ENCODE data around the gene HBM.
"Not testable (repeated sequence)": the region's sequence is repeated elsewhere in the genome, so short reads cannot be mapped to it uniquely, and the experiment has no call there.

HBM gene

DNA sequence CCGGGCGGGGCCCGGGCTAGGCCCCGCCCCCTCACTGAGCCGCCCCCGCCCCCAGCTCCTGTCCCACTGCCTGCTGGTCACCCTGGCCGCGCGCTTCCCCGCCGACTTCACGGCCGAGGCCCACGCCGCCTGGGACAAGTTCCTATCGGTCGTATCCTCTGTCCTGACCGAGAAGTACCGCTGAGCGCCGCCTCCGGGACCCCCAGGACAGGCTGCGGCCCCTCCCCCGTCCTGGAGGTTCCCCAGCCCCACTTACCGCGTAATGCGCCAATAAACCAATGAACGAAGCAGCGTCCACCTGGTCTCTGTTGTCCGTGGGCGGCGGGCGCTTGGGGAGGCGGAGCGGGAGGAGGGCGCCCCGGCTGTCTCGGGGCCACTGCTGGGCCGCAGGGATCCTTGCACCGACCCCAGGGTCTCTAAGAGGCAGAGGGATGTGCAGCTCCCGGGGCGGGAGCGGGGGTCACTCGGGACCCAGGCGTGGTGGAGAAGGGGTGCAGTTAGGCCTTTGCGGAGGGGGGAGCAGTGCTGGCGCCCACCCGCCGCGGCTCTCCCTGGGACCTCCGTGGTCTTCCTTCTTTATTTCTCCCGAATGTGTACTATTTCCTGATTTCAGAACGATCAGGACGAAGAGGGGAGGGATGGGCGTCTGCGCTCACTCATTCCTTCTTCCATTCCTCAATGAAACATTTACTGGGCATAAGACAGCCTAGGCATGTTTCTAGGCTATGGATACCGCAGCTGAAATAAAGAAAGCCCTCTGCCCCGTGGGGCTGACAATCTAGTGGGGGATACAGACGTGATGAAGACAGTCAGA is 11.4 kb upstream of the HBM start:
- TF ChIP-seq JUND (IDR thresholded peaks at IDR 0.05; ENCODE audit: low read depth) = no peak
- in situ Hi-C loops (cut with HindIII; ENCODE audit: low pct_unique_long_range_greater_than_20kb, low sequenced_read_pairs) = no loop called here
- peak; percentile 68 to 69 for DNase-seq (ENCODE audit: low read depth in 1 of 2, low spot score in 1 of 2)

DNA sequence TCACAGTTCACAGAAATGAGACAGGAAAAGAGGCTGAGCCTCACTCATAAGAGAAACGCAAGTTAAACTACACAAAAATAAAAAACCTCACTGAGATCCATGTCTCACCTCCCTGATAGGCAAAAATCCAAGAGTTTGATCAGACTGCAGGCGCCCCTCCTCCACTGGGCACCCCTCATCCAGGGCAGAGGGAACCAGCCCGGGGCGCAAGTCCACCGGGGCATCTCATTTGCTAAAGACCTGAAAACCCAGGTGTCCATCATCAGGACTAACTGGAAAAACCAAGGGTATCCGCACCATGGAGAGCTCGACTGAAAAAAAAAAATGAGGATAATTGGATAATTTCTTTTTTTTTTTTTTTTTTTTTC is 10.8 kb upstream of the HBM start:
- DNase-seq (ENCODE audit: low read depth in 1 of 2, low spot score in 1 of 2) = no peak
- in situ Hi-C loops (cut with HindIII; ENCODE audit: low pct_unique_long_range_greater_than_20kb, low sequenced_read_pairs) = no loop called here
- TF ChIP-seq JUND (IDR thresholded peaks at IDR 0.05; ENCODE audit: low read depth) = no peak

DNA sequence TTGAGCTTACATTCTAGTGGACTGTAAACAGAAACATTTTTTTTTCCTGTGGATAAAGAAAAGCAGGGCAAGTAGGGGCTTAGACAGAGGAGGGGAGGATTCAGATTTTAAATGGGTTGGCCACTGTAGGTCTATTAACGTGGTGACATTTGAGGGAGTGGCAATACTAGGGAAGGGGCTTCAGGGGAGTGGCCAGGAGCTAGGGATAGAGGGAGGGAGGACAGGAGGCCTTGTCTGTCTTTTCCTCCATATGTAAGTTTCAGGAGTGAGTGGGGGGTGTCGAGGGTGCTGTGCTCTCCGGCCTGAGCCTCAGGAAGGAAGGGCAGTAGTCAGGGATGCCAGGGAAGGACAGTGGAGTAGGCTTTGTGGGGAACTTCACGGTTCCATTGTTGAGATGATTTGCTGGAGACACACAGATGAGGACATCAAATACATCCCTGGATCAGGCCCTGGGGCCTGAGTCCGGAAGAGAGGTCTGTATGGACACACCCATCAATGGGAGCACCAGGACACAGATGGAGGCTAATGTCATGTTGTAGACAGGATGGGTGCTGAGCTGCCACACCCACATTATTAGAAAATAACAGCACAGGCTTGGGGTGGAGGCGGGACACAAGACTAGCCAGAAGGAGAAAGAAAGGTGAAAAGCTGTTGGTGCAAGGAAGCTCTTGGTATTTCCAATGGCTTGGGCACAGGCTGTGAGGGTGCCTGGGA is 6.5 kb upstream of the HBM start:
- in situ Hi-C loops (cut with HindIII; ENCODE audit: low pct_unique_long_range_greater_than_20kb, low sequenced_read_pairs) = no loop called here
- no peak for DNase-seq (ENCODE audit: low read depth in 1 of 2, low spot score in 1 of 2)
- no peak for TF ChIP-seq JUND (IDR thresholded peaks at IDR 0.05; ENCODE audit: low read depth)

DNA sequence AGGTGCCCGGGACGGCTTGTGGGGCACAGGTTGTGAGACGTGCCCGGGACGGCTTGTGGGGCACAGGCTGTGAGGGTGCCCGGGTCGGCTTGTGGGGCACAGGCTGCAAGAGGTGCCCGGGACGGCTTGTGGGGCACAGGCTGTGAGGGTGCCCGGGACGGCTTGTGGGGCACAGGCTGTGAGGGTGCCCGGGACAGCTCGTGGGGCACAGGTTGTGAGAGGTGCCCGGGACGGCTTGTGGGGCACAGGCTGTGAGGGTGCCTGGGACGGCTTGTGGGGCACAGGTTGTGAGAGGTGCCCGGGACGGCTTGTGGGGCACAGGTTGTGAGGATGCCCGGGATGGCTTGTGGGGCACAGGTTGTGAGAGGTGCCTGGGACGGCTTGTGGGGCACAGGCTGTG is 5.5 kb upstream of the HBM start:
- in situ Hi-C loops (cut with HindIII; ENCODE audit: low pct_unique_long_range_greater_than_20kb, low sequenced_read_pairs); DNase-seq (ENCODE audit: low read depth in 1 of 2, low spot score in 1 of 2): not testable (repeated sequence)

DNA sequence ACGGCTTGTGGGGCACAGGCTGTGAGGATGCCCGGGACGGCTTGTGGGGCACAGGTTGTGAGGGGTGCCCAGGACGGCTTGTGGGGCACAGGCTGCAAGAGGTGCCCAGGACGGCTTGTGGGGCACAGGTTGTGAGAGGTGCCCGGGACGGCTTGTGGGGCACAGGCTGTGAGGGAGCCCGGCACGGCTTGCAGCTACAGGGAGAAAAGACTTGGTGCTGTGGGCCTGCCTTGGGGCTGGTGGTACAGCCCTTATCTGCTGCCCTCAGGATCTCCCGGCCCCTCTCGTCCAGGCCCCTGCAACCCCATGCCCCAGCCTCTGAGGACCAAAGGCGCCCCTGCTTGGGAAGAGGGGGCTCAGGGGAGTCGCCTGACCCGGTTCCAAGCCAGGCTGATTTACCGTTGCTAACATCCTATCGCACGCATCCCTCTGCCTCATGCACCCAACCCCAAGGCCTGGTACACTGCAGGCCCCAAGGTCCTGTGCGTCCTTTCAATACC is 5.0 kb upstream of the HBM start:
- in situ Hi-C loops (cut with HindIII; ENCODE audit: low pct_unique_long_range_greater_than_20kb, low sequenced_read_pairs) = no loop called here
- no peak for TF ChIP-seq JUND (IDR thresholded peaks at IDR 0.05; ENCODE audit: low read depth)
- DNase-seq (ENCODE audit: low read depth in 1 of 2, low spot score in 1 of 2) = no peak

DNA sequence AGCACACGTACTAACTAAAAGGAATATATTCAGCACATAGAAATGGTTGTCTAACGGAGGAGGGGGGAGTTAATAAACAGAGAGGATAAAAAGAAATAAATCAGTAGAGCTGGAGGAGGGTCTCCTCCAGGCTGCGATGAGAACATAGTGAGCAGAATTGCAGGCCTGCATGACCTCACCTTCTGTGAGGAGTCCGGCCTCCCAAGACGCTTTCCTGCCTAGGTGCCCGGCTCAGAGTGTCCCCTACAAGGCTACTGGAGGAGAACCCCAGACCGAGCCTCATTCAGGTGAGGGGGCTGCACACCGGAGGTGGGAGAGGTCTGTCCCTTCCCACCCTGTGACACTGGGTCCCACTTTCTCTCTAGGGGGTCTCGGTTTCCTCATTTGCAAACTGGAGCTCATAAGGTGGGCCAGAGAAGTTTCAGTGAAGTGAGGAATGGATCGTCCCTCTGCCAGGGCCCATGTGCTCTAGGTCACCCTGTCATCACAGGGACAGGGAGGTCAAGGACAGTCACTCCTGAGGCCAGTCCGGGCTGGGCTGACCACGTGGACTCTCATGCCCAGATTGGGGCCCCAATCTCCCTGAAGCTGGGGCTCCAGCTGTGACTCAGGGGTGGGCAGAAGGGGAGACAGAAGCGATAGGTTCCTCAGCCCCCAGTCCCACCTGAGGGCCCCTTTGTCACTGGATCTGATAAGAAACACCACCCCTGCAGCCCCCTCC is 3.3 kb upstream of the HBM start:
- in situ Hi-C loops (cut with HindIII; ENCODE audit: low pct_unique_long_range_greater_than_20kb, low sequenced_read_pairs) = no loop called here
- no peak for DNase-seq (ENCODE audit: low read depth in 1 of 2, low spot score in 1 of 2)
- no peak for TF ChIP-seq JUND (IDR thresholded peaks at IDR 0.05; ENCODE audit: low read depth)

DNA sequence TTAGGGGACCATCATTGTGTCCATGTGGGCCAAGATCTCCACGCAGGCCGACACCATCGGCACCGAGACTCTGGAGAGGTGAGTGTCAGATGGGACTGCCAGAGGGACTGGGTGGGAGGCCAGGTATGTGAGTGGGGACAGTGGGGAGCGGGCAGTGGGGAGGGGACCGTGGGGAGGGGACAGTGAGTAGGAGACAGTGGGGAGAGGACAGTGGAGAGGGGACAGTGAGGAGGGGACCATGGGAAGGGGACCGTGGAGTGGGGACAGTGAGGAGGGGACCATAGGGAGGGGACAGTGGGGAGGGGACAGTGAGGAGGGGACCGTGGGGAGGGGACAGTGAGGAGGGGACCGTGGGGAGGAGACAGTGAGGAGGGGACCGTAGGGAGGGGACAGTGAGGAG is 2.6 kb upstream of the HBM start:
- in situ Hi-C loops (cut with HindIII; ENCODE audit: low pct_unique_long_range_greater_than_20kb, low sequenced_read_pairs); DNase-seq (ENCODE audit: low read depth in 1 of 2, low spot score in 1 of 2): not testable (repeated sequence)

DNA sequence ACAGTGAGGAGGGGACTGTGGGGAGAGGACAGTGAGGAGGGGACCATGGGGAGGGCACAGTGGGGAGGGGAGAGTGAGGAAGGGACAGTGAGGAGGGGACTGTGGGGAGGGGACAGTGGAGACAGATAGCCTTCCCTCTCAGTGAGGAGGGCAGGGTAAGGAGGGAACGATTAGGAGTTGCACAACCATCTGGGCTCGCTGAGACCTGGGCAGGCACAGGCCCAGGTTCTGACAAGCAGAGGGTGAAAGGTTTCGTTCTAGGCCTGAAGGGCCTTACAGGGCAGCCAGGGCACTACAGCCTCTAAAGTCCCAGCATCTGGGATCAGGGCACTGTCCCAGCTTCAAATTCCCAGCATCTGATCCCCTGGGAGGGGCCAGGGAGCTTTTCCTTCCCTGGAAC is 2.1 kb upstream of the HBM start:
- DNase-seq (ENCODE audit: low read depth in 1 of 2, low spot score in 1 of 2); in situ Hi-C loops (cut with HindIII; ENCODE audit: low pct_unique_long_range_greater_than_20kb, low sequenced_read_pairs): not testable (repeated sequence)

DNA sequence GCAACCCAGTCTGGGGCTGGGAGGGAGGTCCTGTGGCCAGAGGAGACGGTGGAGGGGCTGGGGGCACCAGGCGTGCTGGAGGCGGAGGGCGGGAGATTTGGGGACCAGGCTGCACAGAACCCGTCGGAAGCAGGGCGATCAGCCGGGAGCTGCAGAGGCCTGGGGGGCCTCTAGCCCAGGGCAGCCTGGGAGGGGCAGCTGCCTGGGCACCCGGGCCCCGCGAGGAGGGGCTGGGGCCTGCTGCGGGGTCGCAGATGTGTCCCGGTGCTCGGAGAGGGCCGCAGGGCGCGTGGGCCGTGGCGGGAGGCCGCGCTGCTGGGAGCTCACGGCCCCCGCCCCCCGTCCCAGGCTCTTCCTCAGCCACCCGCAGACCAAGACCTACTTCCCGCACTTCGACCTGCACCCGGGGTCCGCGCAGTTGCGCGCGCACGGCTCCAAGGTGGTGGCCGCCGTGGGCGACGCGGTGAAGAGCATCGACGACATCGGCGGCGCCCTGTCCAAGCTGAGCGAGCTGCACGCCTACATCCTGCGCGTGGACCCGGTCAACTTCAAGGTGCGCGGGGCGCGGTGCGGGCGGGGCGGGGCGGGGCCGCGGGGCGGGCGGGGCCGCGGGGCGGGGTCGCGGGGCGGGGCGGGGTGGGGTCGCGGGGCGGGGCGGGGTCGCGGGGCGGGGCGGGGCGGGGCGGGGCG is 1.5 kb upstream of the HBM start:
- DNase-seq (ENCODE audit: low read depth in 1 of 2, low spot score in 1 of 2); in situ Hi-C loops (cut with HindIII; ENCODE audit: low pct_unique_long_range_greater_than_20kb, low sequenced_read_pairs): not testable (repeated sequence)

DNA sequence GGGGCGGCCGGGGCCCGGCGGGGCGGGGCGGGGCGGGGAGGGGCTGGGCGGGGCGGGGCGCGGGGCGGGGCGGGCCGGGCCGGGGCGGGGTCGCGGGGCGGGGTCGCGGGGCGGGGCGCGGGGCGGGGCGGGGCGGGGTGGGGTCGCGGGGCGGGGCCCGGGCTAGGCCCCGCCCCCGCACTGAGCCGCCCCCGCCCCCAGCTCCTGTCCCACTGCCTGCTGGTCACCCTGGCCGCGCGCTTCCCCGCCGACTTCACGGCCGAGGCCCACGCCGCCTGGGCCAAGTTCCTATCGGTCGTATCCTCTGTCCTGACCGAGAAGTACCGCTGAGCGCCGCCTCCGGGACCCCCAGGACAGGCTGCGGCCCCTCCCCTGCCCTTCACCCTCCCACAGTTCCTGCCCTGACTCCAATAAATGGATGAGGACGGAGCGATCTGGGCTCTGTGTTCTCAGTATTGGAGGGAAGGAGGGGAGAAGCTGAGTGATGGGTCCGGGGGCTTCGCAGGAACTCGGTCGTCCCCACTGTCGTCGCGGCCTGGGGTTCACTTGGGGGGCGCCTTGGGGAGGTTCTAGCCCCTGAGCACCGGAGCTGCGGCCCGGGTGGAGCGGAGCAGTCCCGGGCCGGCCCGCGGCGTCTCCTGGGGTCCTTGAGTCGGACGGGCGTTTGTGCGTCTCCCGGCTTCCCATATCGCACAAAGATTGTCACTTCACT is 795 bp upstream of the HBM start:
- no peak for DNase-seq (ENCODE audit: low read depth in 1 of 2, low spot score in 1 of 2)
- in situ Hi-C loops (cut with HindIII; ENCODE audit: low pct_unique_long_range_greater_than_20kb, low sequenced_read_pairs) = no loop called here
- TF ChIP-seq JUND (IDR thresholded peaks at IDR 0.05; ENCODE audit: low read depth) = no peak

DNA sequence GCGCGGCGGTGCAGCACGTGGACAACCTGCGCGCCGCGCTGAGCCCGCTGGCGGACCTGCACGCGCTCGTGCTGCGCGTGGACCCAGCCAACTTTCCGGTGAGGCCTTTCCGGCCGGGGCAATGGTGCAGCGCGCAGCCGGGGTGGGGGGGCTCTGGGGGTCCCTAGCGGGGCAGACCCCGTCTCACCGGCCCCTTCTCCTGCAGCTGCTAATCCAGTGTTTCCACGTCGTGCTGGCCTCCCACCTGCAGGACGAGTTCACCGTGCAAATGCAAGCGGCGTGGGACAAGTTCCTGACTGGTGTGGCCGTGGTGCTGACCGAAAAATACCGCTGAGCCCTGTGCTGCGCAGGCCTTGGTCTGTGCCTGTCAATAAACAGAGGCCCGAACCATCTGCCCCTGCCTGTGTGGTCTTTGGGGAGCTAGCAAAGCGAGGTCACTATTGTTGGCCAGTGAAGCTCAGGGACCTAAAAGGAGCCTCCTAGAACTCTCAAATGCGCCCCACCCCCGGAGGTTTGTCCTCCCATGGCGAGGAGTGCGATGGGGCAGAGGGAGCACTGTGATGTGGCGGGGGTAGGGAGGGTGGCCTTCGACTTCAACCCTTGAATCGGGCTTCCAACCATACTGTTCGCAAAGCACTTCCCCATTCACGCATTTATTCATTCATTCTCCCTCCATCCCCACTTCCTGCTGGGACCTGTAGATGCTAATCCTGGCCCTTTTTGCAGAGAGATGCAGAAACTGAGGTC is 770 bp downstream of the HBM start:
- TF ChIP-seq JUND (IDR thresholded peaks at IDR 0.05; ENCODE audit: low read depth) = no peak

More for the DNA sequence above, 770 bp downstream of the HBM start:
- in situ Hi-C loops (cut with HindIII; ENCODE audit: low pct_unique_long_range_greater_than_20kb, low sequenced_read_pairs) = no loop called here
- DNase-seq (ENCODE audit: low read depth in 1 of 2, low spot score in 1 of 2) = no peak
